Astrocyte (in vitro differentiated cells and primary cell): ENCODE data around the gene CCS.

ENCODE experiments used
- EZH2 ChIP-seq: IDR thresholded peaks from 2 replicates; pipeline ENCODE4 v1.6.1; 2012; ENCODE audit warnings: mild to moderate bottlenecking, low read length, inconsistent platforms; ENCODE audit not compliant: insufficient read depth
- TF ChIP-seq, protein P1 (sequence below): IDR thresholded peaks from 2 replicates; pipeline ENCODE4 v1.5.1; 2011; ENCODE audit warnings: low read depth, mild to moderate bottlenecking, inconsistent platforms, low read length, moderate library complexity; ENCODE audit not compliant: insufficient read depth

DNA sequence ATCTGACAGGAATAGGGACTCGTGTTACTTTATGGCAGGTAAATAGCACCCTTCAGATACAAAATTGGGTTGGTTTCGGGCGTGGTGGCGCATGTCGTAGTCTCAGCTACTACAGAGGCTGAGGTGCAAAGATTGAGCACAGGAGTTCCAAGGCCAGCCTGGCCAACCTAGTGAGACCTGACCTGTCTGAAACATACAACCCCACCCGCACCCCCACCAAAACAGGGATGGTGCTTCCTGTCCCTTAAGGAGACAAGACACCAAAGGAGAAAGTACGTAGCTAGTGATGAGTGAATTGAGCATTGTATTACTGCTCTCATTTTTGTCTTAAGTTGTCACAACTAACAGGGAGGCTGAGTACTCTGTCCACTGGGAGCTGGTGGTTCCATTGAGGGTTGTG lies 59.7 kb downstream of the CCS start:
- TF ChIP-seq, protein P1, sequence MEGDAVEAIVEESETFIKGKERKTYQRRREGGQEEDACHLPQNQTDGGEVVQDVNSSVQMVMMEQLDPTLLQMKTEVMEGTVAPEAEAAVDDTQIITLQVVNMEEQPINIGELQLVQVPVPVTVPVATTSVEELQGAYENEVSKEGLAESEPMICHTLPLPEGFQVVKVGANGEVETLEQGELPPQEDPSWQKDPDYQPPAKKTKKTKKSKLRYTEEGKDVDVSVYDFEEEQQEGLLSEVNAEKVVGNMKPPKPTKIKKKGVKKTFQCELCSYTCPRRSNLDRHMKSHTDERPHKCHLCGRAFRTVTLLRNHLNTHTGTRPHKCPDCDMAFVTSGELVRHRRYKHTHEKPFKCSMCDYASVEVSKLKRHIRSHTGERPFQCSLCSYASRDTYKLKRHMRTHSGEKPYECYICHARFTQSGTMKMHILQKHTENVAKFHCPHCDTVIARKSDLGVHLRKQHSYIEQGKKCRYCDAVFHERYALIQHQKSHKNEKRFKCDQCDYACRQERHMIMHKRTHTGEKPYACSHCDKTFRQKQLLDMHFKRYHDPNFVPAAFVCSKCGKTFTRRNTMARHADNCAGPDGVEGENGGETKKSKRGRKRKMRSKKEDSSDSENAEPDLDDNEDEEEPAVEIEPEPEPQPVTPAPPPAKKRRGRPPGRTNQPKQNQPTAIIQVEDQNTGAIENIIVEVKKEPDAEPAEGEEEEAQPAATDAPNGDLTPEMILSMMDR = no peak
- no peak for TF ChIP-seq EZH2
